SJSA1 (cell line): ENCODE measurements around the gene NRG3. TPM values are rescaled to one million over a fixed set of nuclear protein-coding genes. Genes with fewer than 3 reads are reported as not detected.
"Not testable (repeated sequence)": the region's sequence is repeated elsewhere in the genome, so short reads cannot be mapped to it uniquely, and the experiment has no call there.

Experiments used
- DNase-seq, 2 experiments: peaks; one replicate each; pipeline ENCODE4 v3.0.0-alpha.2; 2015 to 2020; ENCODE audit warnings: low spot score in 2 of 2, low read depth in 1 of 2
- H3K27ac ChIP-seq: fragments of 250-450 bp; sonication (Bioruptor Pico); 2 replicates; pipeline ENCODE4 v1.5.1; 2020; ENCODE audit warnings: mild to moderate bottlenecking, moderate library complexity
- H3K27me3 ChIP-seq: fragments of 250-450 bp; sonication (Bioruptor Pico); replicated peaks from 2 replicates; pipeline ENCODE4 v1.5.1; 2020; ENCODE audit warnings: mild to moderate bottlenecking, moderate library complexity
- H3K36me3 ChIP-seq: fragments of 250-450 bp; sonication (Bioruptor Pico); 2 replicates; pipeline ENCODE4 v1.5.1; 2020; ENCODE audit warnings: mild to moderate bottlenecking
- H3K4me1 ChIP-seq: fragments of 250-450 bp; sonication (Bioruptor Pico); replicated peaks from 2 replicates; pipeline ENCODE4 v1.6.1; 2021; ENCODE audit warnings: mild to moderate bottlenecking
- H3K4me3 ChIP-seq: fragments of 250-450 bp; sonication (Bioruptor Pico); 2 replicates; pipeline ENCODE4 v1.5.1; 2020; ENCODE audit warnings: mild to moderate bottlenecking
- H3K9me3 ChIP-seq: fragments of 250-450 bp; sonication (Bioruptor Pico); replicated peaks from 2 replicates; pipeline ENCODE4 v1.5.1; 2020; ENCODE audit warnings: mild to moderate bottlenecking
- total RNA-seq: library from RNA; depleted of rRNA; stranded (reverse); fragments of >200 nt; shearing (Covaris generic); gene quantifications from 2 replicates; pipeline ENCODE4 v1.2.3, GENCODE V29; 2014

NRG3 gene
- total RNA-seq, 1 experiment from 2014 or later = not detected

- Histone ChIP-seq H3K27me3 (0 out of 2 replicates have a peak, but pooled peaks cover 4% of the 10 kb centered on the region), H3K4me1 (no peaks in the 10 kb centered on the region), H3K4me3 (no peak overlapping the region), H3K27ac (no peak overlapping the region), H3K36me3 (no peaks in the 10 kb centered on the region), H3K9me3 (no peaks in the 10 kb centered on the region)
- no peak for DNase-seq
Observed at GRCh38 chr10:82953909-82954308, 1078.9 kb downstream of the NRG3 start.

DNA sequence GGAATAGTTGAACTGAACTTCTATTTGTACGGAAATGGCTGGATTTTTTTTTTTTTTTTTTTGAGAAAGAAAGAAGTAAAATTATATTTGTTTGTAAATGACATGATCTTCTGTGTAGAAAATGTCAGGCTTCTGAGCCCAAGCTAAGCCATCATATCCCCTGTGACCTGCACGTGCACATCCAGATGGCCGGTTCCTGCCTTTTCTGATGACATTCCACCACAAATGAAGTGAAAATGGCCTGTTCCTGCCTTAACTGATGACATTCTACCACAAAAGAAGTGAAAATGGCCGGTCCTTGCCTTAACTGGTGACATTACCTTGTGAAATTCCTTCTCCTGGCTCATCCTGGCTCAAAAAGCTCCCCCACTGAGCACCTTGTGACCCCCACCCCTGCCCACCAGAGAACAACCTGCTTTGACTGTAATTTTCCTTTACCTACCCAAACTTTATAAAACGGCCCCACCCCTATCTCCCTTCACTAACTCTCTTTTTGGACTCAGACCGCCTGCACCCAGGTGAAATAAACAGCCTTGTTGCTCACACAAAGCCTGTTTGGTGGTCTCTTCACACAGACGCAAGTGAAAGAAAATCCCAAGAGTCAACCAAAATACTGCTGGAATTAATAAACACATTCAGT, 1085.5 kb downstream of the NRG3 start:
- not testable (repeated sequence) for H3K36me3 ChIP-seq, H3K27me3 ChIP-seq, DNase-seq, H3K9me3 ChIP-seq, H3K4me3 ChIP-seq, H3K4me1 ChIP-seq, H3K27ac ChIP-seq

- H3K27ac ChIP-seq = no peak overlapping the region
- no peak for DNase-seq
- no peaks in the 10 kb centered on the region for H3K4me1 ChIP-seq
- H3K27me3 ChIP-seq = no peaks in the 10 kb centered on the region
- no peak overlapping the region for H3K4me3 ChIP-seq
- H3K36me3 ChIP-seq = no peaks in the 10 kb centered on the region
- H3K9me3 ChIP-seq = no peaks in the 10 kb centered on the region
Observed at GRCh38 chr10:82961864-82962263, 1086.9 kb downstream of the NRG3 start.

- no peaks in the 10 kb centered on the region for H3K36me3 ChIP-seq
- H3K27ac ChIP-seq = no peak overlapping the region
- no peak for DNase-seq
- H3K9me3 ChIP-seq = no peaks in the 10 kb centered on the region
- H3K4me1 ChIP-seq = no peaks in the 10 kb centered on the region
- no peak overlapping the region for H3K4me3 ChIP-seq
- no peaks in the 10 kb centered on the region for H3K27me3 ChIP-seq
Observed at GRCh38 chr10:82966130-82966529, 1091.1 kb downstream of the NRG3 start.

- Histone ChIP-seq H3K27me3 (no peaks in the 10 kb centered on the region), H3K36me3 (no peaks in the 10 kb centered on the region), H3K9me3 (no peaks in the 10 kb centered on the region), H3K27ac (no peak overlapping the region), H3K4me3 (no peak overlapping the region), H3K4me1 (no peaks in the 10 kb centered on the region)
- no peak for DNase-seq
Observed at GRCh38 chr10:82968533-82968932, 1093.5 kb downstream of the NRG3 start.

DNA sequence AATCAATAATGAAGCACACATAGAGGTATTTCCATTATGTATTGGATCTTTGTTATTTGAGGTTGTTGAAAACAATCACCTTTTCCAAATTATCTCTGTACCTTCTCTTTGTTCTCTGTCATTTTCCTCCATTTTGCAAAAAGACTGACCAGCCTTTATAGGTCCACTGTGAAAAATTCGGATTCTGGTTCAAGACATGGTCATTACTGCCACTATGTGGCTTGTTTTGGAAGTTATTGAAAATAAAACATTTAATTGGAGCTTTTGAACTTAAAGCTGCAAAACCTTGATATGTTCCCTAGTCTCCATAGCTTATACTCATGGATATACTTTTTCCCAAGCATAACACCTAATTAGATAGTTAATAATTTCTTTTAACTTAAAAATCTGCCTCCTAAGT, 1094.4 kb downstream of the NRG3 start:
- no peak for DNase-seq
- H3K36me3 ChIP-seq = no peaks in the 10 kb centered on the region
- no peaks in the 10 kb centered on the region for H3K27me3 ChIP-seq
- no peak overlapping the region for H3K4me3 ChIP-seq
- no peak overlapping the region for H3K27ac ChIP-seq
- H3K4me1 ChIP-seq = no peaks in the 10 kb centered on the region
- no peaks in the 10 kb centered on the region for H3K9me3 ChIP-seq

GRCh38 chr10:82980321-82980720, 1105.3 kb downstream of the NRG3 start:
- Histone ChIP-seq H3K4me1 (peaks cover 26% of the 10 kb centered on the region), H3K9me3 (no peaks in the 10 kb centered on the region), H3K36me3 (no peaks in the 10 kb centered on the region), H3K27me3 (no peaks in the 10 kb centered on the region), H3K27ac (peak overlapping the region; percentile 89), H3K4me3 (no peak overlapping the region)
- no peak for DNase-seq

DNA sequence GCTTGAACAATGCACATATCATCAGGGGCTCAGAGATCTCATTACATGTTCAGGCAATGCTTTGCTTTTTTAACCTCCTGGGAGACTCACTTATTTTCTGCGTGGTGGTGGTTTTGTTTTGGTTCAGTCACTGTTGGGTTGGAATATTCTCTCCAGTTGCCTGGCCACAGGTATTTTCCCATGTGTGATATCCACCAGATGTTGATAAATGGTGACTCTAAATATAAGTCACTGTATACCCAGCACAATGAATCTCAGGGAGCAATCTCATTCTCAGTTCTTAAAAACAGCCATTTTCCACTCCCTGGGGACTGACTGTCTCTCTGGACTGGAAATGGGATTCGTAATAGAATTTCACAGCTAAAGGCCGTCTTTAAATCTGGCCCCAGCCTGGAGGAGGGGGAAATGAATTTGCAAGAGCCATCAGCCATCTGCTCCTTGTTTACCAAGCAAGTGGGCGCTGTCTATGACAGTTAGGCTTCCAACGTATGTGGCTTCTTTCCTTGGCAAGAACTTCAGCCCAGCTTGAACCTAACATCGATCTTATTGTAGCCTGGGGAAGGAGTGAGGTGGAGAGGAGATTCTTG, 1106.2 kb downstream of the NRG3 start:
- no peak overlapping the region for H3K4me3 ChIP-seq
- peak overlapping the region; percentile 89 for H3K27ac ChIP-seq
- H3K36me3 ChIP-seq = no peaks in the 10 kb centered on the region
- peaks cover 26% of the 10 kb centered on the region for H3K4me1 ChIP-seq
- no peaks in the 10 kb centered on the region for H3K9me3 ChIP-seq
- H3K27me3 ChIP-seq = no peaks in the 10 kb centered on the region
- DNase-seq = peak; percentile 45 to 63

DNA sequence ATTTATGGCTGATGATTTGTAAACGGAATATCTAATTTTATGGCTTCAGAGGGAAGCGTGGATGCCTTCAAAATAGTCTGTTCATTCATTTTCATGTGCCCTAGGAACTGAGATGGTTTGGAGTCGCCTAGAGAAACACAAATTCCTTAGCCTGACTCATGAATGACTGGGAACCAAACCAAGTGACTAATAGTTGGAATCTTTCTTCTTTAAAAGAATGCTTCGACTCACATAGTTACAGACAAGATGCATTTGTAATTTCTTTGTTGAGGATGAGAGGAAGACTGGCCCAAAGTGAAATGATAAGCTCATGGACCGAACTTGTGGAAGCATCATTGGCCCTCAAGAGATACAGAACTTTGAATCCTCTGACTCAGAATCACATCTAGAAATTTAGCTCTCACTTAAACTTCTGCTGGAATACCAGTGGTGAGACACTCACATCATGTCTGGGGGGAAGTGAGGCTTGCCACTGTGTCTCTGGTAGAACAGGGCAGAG, 1107.2 kb downstream of the NRG3 start:
- Histone ChIP-seq H3K27ac (peak overlapping the region; percentile 89), H3K4me1 (peaks cover 26% of the 10 kb centered on the region), H3K36me3 (no peaks in the 10 kb centered on the region), H3K4me3 (no peak overlapping the region), H3K9me3 (no peaks in the 10 kb centered on the region), H3K27me3 (no peaks in the 10 kb centered on the region)
- peak; percentile 62 to 92 for DNase-seq

DNA sequence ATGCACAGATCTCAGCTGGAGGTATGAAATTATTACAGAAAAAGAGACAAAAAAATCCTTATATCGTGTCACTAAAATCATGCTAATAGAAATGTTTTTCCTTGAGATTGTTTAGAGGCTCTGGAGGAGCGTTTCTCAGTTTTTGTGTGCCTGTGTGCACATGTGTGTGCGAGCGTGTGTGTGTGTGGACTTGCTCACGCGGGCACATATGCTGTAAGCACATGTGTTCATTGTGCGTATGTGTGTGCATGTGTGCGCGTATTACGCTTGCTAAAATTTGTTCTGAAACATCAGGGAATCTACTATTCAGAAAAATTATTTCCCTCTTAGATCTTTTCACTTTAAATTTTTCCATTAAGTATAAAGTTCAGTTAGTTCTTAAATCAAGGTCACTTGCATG, 1111.2 kb downstream of the NRG3 start:
- H3K36me3 ChIP-seq = no peaks in the 10 kb centered on the region
- no peak overlapping the region for H3K27ac ChIP-seq
- peaks cover 18% of the 10 kb centered on the region for H3K4me1 ChIP-seq
- H3K9me3 ChIP-seq = no peaks in the 10 kb centered on the region
- no peak for DNase-seq
- no peaks in the 10 kb centered on the region for H3K27me3 ChIP-seq
- H3K4me3 ChIP-seq = no peak overlapping the region

DNA sequence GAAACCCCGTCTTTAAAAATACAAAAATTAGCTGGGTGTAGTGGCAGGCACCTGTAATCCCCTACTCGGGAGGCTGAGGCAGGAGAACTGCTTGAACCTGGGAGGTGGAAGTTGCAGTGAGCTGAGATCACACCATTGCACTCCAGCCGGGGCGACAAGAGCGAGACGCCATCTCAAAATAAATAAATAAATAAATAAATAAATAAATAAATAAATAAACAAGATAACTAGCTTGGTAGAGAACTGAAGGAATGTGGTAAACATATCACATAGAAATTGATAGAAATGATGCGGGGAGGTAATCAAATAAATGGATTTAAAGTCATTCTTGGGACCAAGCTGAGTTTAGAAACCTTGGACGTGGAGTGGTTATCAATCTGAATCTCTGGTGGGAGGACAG, 1131.5 kb downstream of the NRG3 start:
- H3K27me3 ChIP-seq, H3K4me1 ChIP-seq, H3K36me3 ChIP-seq, H3K27ac ChIP-seq, DNase-seq, H3K4me3 ChIP-seq, H3K9me3 ChIP-seq: not testable (repeated sequence)

GRCh38 chr10:83007510-83007909, 1132.5 kb downstream of the NRG3 start:
- no peaks in the 10 kb centered on the region for H3K36me3 ChIP-seq
- H3K27me3 ChIP-seq = no peaks in the 10 kb centered on the region
- H3K27ac ChIP-seq = no peak overlapping the region
- no peaks in the 10 kb centered on the region for H3K9me3 ChIP-seq
- DNase-seq = no peak
- no peaks in the 10 kb centered on the region for H3K4me1 ChIP-seq
- no peak overlapping the region for H3K4me3 ChIP-seq

DNA sequence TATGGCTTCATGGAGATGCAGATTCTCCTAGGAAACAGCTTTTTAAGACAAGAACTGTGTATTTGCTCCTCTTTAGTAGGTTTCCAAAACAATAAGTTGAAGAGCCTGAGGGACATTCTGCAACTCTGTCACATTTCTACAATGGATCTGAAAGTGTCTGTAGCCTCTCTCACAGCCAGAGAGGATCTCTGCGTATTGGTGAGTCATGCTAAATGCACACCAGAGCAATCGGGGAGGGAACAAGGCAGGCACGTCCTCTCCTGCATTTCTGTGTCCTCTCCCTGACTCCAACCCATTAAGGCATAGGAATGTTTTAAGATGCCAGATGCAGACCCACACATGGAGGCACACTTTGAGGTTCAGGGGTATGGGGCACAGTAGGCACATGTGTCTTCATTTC, 1137.9 kb downstream of the NRG3 start:
- Histone ChIP-seq H3K27me3 (no peaks in the 10 kb centered on the region), H3K4me1 (no peaks in the 10 kb centered on the region), H3K36me3 (no peaks in the 10 kb centered on the region), H3K9me3 (no peaks in the 10 kb centered on the region), H3K4me3 (no peak overlapping the region), H3K27ac (no peak overlapping the region)
- DNase-seq = peak in 1 of 2 experiments; percentile 4

DNA sequence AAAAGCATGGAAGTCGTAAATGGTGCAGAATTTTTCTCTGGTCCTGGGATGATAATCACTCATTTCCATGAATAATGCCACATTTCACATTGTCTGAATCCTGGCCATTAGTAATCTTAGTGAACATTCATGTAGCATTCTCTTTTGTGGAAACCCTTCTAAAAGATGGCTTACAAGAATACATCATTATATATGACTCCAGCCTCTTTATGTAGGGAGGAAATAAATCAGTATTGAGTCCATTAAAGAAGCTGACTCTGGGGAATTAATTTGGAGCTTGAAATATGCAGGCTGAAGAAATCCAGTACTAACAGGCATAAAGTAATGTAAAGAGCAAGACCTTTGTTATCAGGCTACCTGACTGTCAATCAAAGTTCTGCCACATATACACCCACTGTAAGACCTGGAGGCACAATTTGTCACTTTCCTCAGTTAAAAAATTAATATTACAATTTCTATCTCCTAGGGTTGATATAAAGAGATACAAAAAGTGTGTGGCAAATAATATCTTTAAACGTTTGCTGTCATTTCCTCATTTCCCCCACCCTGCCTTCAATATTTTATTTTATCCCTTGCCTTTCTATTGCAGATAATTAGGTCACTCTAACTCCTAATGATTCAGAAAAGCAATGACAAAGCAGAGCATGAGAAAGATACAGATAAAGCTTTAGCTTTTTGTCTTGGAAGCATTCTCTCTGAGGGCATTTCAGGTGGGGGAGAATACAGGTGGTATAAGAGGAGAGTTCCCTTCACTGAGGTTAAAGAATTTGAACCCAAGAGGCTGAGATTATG, 1142.3 kb downstream of the NRG3 start:
- Histone ChIP-seq H3K27me3 (no peaks in the 10 kb centered on the region), H3K4me3 (no peak overlapping the region), H3K9me3 (no peaks in the 10 kb centered on the region), H3K4me1 (no peaks in the 10 kb centered on the region), H3K27ac (no peak overlapping the region), H3K36me3 (no peaks in the 10 kb centered on the region)
- DNase-seq = no peak
